Endothelial cell of umbilical vein (primary cell): ENCODE results near the gene PIK3C3. TPM values are rescaled to one million over a fixed set of nuclear protein-coding genes. Genes with fewer than 3 reads are reported as not detected.
A peak's percentile ranks its signal among the peaks of the same experiment; 100 is the strongest.

Experiments used
- BruUV-seq: library from RNA; stranded (reverse); fragments of 400-500 nt; replicated peaks from 2 replicates; lab custom pipeline; 2021; lab: Mats Ljungman, UMichigan
- CTCF ChIA-PET: fragments of 300-600, 350-600 bp; sonication (Branson Sonifier 250); formaldehyde crosslinking; loops from one replicate; lab custom pipeline; 2021; ENCODE audit warnings: antibody characterized with exemption, inconsistent platforms; lab: Charles Lee
- POLR2A ChIA-PET: fragments of 300-600, 350-600 bp; sonication (Branson Sonifier 250); formaldehyde crosslinking; loops from one replicate; lab custom pipeline; 2021; ENCODE audit warnings: antibody characterized with exemption, inconsistent platforms; lab: Charles Lee
- DNase-seq: peaks from one replicate; pipeline ENCODE4 v3.0.0-alpha.2; 2011; ENCODE audit warnings: low read depth, low spot score
- FAIRE-seq: peaks from 2 replicates; lab custom pipeline; 2011; peaks lifted over from hg19 to GRCh38; lab: Jason Lieb, UNC
- H2AFZ ChIP-seq: 2 replicates; pipeline ENCODE4 v1.6.0; 2012; ENCODE audit warnings: low read depth, low read length, control low read depth, inconsistent platforms
- H3K27ac ChIP-seq: 2 replicates; pipeline ENCODE4 v1.5.1; 2011; ENCODE audit warnings: low read depth, mild to moderate bottlenecking, control low read depth, low read length, moderate library complexity; ENCODE audit not compliant: insufficient read depth
- H3K27me3 ChIP-seq, 2 experiments: 2 replicates each; pipeline versions ENCODE4 v1.6.0 to v1.6.1; 2011; ENCODE audit warnings: low read length in 2 of 2, mixed read lengths in 1 of 2; ENCODE audit not compliant: control insufficient read depth in 2 of 2, insufficient read depth in 2 of 2
- H3K36me3 ChIP-seq, 2 experiments: 2 replicates in 1 of 2; 3 replicates in 1 of 2; pipeline ENCODE4 v1.5.1; 2011; ENCODE audit warnings: low read length in 2 of 2, mild to moderate bottlenecking in 1 of 2, moderate library complexity in 1 of 2; ENCODE audit not compliant: control insufficient read depth in 2 of 2, insufficient read depth in 2 of 2; ENCODE audit errors: extremely low read depth in 1 of 2
- H3K4me1 ChIP-seq: 3 replicates; pipeline ENCODE4 v1.5.1; 2011; ENCODE audit warnings: mild to moderate bottlenecking, low read length; ENCODE audit not compliant: control insufficient read depth, insufficient read depth; ENCODE audit errors: extremely low read depth
- H3K4me2 ChIP-seq: 2 replicates; pipeline ENCODE4 v1.6.1; 2011; ENCODE audit warnings: low read length, control low read depth, mixed read lengths; ENCODE audit not compliant: insufficient read depth
- H3K4me3 ChIP-seq, 3 experiments: fragments of 200-600 bp in 1 of 3; sonication (generic), shearing (Covaris generic) in 1 of 3; replicated peaks in 1 of 3; 2 replicates each; pipeline ENCODE4 v1.5.1; 2011 to 2016; ENCODE audit warnings: control low read depth in 3 of 3, low read length in 3 of 3, mild to moderate bottlenecking in 2 of 3, inconsistent platforms in 1 of 3, low read depth in 1 of 3, moderate library complexity in 1 of 3; ENCODE audit not compliant: insufficient read depth in 1 of 3
- H3K79me2 ChIP-seq: 2 replicates; pipeline ENCODE4 v1.6.0; 2012; ENCODE audit warnings: low read length, inconsistent platforms; ENCODE audit not compliant: control insufficient read depth, insufficient read depth
- H3K9ac ChIP-seq: replicated peaks from 2 replicates; pipeline ENCODE3; 2011; ENCODE audit warnings: low read length, control low read depth; ENCODE audit not compliant: insufficient read depth; ENCODE audit errors: extremely low read depth
- H3K9me1 ChIP-seq: replicated peaks from 3 replicates; pipeline ENCODE4 v1.6.0; 2011; ENCODE audit warnings: mild to moderate bottlenecking, low read length; ENCODE audit not compliant: control insufficient read depth, insufficient read depth; ENCODE audit errors: extremely low read depth
- H3K9me3 ChIP-seq: replicated peaks from 2 replicates; pipeline ENCODE4 v1.5.1; 2012; ENCODE audit warnings: low read length, inconsistent platforms; ENCODE audit not compliant: control insufficient read depth, insufficient read depth
- H4K20me1 ChIP-seq: replicated peaks from 2 replicates; pipeline ENCODE3; 2011; ENCODE audit warnings: mild to moderate bottlenecking, low read length; ENCODE audit not compliant: control insufficient read depth, insufficient read depth; ENCODE audit errors: extremely low read depth
- CTCF ChIP-seq, 2 donors: IDR thresholded peaks; 1 replicate in 1 of 2; 2 replicates in 1 of 2; pipeline ENCODE4 v1.5.1; 2011; ENCODE audit warnings: low read length in 2 of 2, mild to moderate bottlenecking in 2 of 2, moderate library complexity in 2 of 2, control low read depth in 1 of 2, inconsistent platforms in 1 of 2, low read depth in 1 of 2; ENCODE audit not compliant: insufficient read depth in 1 of 2; ENCODE audit errors: extremely low read depth in 1 of 2
- EZH2 ChIP-seq: IDR thresholded peaks from 2 replicates; pipeline ENCODE4 v1.6.1; 2012; ENCODE audit warnings: borderline replicate concordance, low read depth, mild to moderate bottlenecking, moderate library complexity, low read length, inconsistent platforms; ENCODE audit not compliant: severe bottlenecking
- FOS ChIP-seq: IDR thresholded peaks from 2 replicates; pipeline ENCODE4 v1.6.1; 2011; ENCODE audit warnings: mild to moderate bottlenecking, low read length, moderate library complexity, borderline replicate concordance; ENCODE audit not compliant: insufficient read depth
- GATA2 ChIP-seq: IDR thresholded peaks from 2 replicates; pipeline ENCODE4 v1.7.0; 2011; ENCODE audit warnings: low read depth, mild to moderate bottlenecking, moderate library complexity, mixed read lengths, low read length; ENCODE audit not compliant: insufficient read length, insufficient read depth
- JUN ChIP-seq: IDR thresholded peaks from 2 replicates; pipeline ENCODE4 v1.6.1; 2011; ENCODE audit warnings: borderline replicate concordance, low read depth; ENCODE audit not compliant: insufficient read length, insufficient read depth
- MAX ChIP-seq: IDR thresholded peaks from 2 replicates; pipeline ENCODE4 v1.6.1; 2011; ENCODE audit not compliant: insufficient read depth, insufficient read length
- MYC ChIP-seq: IDR thresholded peaks from one replicate; pipeline ENCODE4 v1.6.1; 2011; ENCODE audit warnings: mild to moderate bottlenecking, low read depth, low read length
- POLR2A ChIP-seq: IDR thresholded peaks from 2 replicates; pipeline ENCODE4 v1.6.1; 2012; ENCODE audit warnings: low read depth, mild to moderate bottlenecking, control low read depth, low read length
- POLR2AphosphoS5 ChIP-seq: IDR thresholded peaks from 2 replicates; pipeline ENCODE4 v1.6.1; 2012; ENCODE audit warnings: low read depth, mild to moderate bottlenecking, control low read depth, low read length, moderate library complexity; ENCODE audit not compliant: insufficient read depth
- dilution Hi-C: fragments of 300-500 bp; cut with MboI; formaldehyde crosslinking; loops from one replicate; pipeline ENCODE4 v1.15.0; 2019; ENCODE audit warnings: low sequenced_read_pairs; ENCODE audit not compliant: extremely low pct_ligation_motif_present
- intact Hi-C: fragments of 100-400 bp; cut with micrococcal nuclease; formaldehyde crosslinking; loops from one replicate; pipeline ENCODE4 v1.10.0; 2022
- polyA plus RNA-seq, 4 experiments: library from polyadenylated mRNA; depleted of rRNA in 3 of 4; stranded (reverse) in 3 of 4; unstranded in 1 of 4; fragments of >200 nt; gene quantifications; 2 replicates each; pipeline versions ENCODE4 v1.2.1 to v1.2.3, GENCODE V29; 2011 to 2012; ENCODE audit warnings: missing spikeins in 1 of 4
- total RNA-seq: library from RNA; stranded (reverse); gene quantifications from 2 replicates; pipeline ENCODE4 v1.2.3, GENCODE V29; 2021

PIK3C3 gene
- total and polyA plus RNA-seq, 2 donors (not counting 3 experiments of a cell fraction or from before 2014, with no cell fraction given): 19.5 to 47.3 TPM

- no peak for FAIRE-seq
- Histone ChIP-seq H3K27ac (no peak overlapping the region), H3K9ac (no peak overlapping the region)
These were observed 92.7 kb downstream of the PIK3C3 start for GRCh38 chr18:42047721-42048120.

More at GRCh38 chr18:42047721-42048120, 92.7 kb downstream of the PIK3C3 start:
- Histone ChIP-seq H2AFZ (no peak overlapping the region), H3K27me3 (no peaks in the 10 kb centered on the region), H3K9me3 (no peaks in the 10 kb centered on the region), H3K4me2 (peak overlapping the region; percentile 24), H3K9me1 (no peaks in the 10 kb centered on the region), H3K36me3 (no peaks in the 10 kb centered on the region), H3K4me3 (no peak overlapping the region), H4K20me1 (no peaks in the 10 kb centered on the region), H3K79me2 (no peaks in the 10 kb centered on the region), H3K4me1 (peaks cover 12% of the 10 kb centered on the region)
- DNase-seq: peak; percentile 2
- POLR2A ChIA-PET: no interaction called here
- intact Hi-C loops: no loop called here
- CTCF ChIA-PET: interaction anchor here (1.2 to 2.4 kb wide), 4 partner anchors 12 to 67 kb away, joined by 3 to 23 read pairs (median 6); no protein-coding TSS in a partner anchor
- no TSS peak for BruUV-seq
- dilution Hi-C loops: no loop called here
- TF ChIP-seq FOS (no peak), POLR2AphosphoS5 (no peak), CTCF (IDR thresholded peaks at IDR 0.05; ENCODE audit: extremely low read depth in 1 of 2, insufficient read depth in 1 of 2, low read depth in 1 of 2, low read length in 2 of 2) (no peak), JUN (no peak), MYC (no peak), MAX (no peak), POLR2A (no peak), EZH2 (no peak), GATA2 (no peak)
